Suprapubic skin (tissue), 4 donors: Measurements from ENCODE around the gene DNAJB5. TPM values are rescaled to one million over a fixed set of nuclear protein-coding genes. Genes with fewer than 3 reads are reported as not detected.
"Not testable (repeated sequence)": the region's sequence is repeated elsewhere in the genome, so short reads cannot be mapped to it uniquely, and the experiment has no call there.

Experiments used
- DNase-seq, 2 donors: peaks; one replicate each; pipeline ENCODE4 v3.0.0-alpha.2; 2019; ENCODE audit warnings: low spot score in 2 of 2
- H3K27ac ChIP-seq: fragments of 200-600 bp; sonication (generic); one replicate; pipeline ENCODE4 v1.5.1; 2019
- H3K27me3 ChIP-seq: fragments of 200-600 bp; sonication (generic); one replicate; pipeline ENCODE4 v1.5.1; 2019
- H3K36me3 ChIP-seq: fragments of 200-600 bp; sonication (generic); one replicate; pipeline ENCODE4 v1.5.1; 2019
- H3K4me1 ChIP-seq: fragments of 200-600 bp; sonication (generic); one replicate; pipeline ENCODE4 v1.5.1; 2019
- H3K4me3 ChIP-seq: fragments of 200-600 bp; sonication (generic); one replicate; pipeline ENCODE4 v1.5.1; 2019; ENCODE audit warnings: mild to moderate bottlenecking
- H3K9me3 ChIP-seq: fragments of 200-600 bp; sonication (generic); one replicate; pipeline ENCODE4 v1.5.1; 2019
- EP300 ChIP-seq: sonication (generic); formaldehyde crosslinking; IDR thresholded peaks from one replicate; pipeline ENCODE4 v1.6.1; 2017; ENCODE audit warnings: antibody characterized with exemption
- POLR2A ChIP-seq, 2 donors: fragments of 450-650 bp; IDR thresholded peaks; one replicate each; pipeline ENCODE4 v1.6.1; 2017; ENCODE audit warnings: antibody characterized with exemption in 2 of 2, mild to moderate bottlenecking in 2 of 2, moderate library complexity in 2 of 2
- POLR2AphosphoS5 ChIP-seq, 3 donors: sonication (generic); formaldehyde crosslinking; IDR thresholded peaks; one replicate each; pipeline ENCODE4 v1.6.1; 2017; ENCODE audit warnings: antibody characterized with exemption in 3 of 3
- WGBS: methylation state at CpG from one replicate; pipeline ENCODE4 v1.1.5; 2018; 5-methylcytosine and 5-hydroxymethylcytosine counted together
- total RNA-seq, 4 donors: library from RNA; depleted of rRNA; stranded (reverse); fragments of >200 nt; gene quantifications; one replicate each; pipeline ENCODE4 v1.1.0, GENCODE V29; 2016
- TF ChIP-seq, protein P1 (sequence below), 2 donors: fragments of 200-600 bp in 1 of 2; fragments of 450-650 bp in 1 of 2; sonication (generic) in 1 of 2; IDR thresholded peaks; one replicate each; pipeline ENCODE4 v1.5.1; 2016 to 2019; ENCODE audit warnings: antibody characterized with exemption in 2 of 2, mild to moderate bottlenecking in 1 of 2, moderate library complexity in 1 of 2

The DNAJB5 gene
- total RNA-seq, 4 donors from 2014 or later, result 0.98 to 4.7 (median 1.6) TPM

DNA sequence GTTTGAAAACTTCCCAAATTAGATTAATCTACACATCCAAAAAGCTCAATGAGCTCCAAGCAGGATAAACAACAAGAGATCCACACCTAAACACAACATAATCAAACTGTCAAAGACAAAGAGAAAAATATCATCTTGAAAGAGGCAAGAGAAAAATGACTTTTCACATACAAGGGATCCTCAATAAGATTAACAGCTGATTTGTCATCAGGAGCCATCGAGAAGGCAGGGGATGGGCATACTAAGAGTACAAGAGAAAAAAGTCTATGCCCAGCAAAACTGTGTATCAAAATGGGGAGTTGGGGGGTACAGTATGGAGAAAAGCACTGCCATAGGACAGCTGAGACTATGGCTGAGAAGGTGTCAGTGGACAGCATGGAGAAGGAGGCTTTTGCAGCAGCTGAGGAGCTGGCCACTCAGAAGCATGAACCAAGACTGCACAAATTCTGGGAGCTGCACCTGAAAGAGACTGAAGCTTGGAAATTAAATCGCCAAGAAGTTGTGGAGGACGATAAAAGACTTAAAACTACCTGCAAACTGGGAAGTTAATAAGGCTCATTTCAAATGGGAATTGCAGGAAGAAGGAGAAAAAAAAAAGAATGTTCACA lies 20.9 kb downstream of the DNAJB5 start:
- DNase-seq, result no peak
- no peaks in the 10 kb centered on the region for H3K4me1 ChIP-seq
- no peak overlapping the region for H3K27ac ChIP-seq
- H3K36me3 ChIP-seq, result peaks cover 37% of the 10 kb centered on the region
- WGBS, result 86% methylated on average over 3 of the region's 3 CpGs
- no peak overlapping the region for H3K4me3 ChIP-seq
- peaks cover 11% of the 10 kb centered on the region for H3K9me3 ChIP-seq
- no peaks in the 10 kb centered on the region for H3K27me3 ChIP-seq
- no peak for TF ChIP-seq POLR2AphosphoS5 (IDR thresholded peaks at IDR 0.05)
- TF ChIP-seq, protein P1, sequence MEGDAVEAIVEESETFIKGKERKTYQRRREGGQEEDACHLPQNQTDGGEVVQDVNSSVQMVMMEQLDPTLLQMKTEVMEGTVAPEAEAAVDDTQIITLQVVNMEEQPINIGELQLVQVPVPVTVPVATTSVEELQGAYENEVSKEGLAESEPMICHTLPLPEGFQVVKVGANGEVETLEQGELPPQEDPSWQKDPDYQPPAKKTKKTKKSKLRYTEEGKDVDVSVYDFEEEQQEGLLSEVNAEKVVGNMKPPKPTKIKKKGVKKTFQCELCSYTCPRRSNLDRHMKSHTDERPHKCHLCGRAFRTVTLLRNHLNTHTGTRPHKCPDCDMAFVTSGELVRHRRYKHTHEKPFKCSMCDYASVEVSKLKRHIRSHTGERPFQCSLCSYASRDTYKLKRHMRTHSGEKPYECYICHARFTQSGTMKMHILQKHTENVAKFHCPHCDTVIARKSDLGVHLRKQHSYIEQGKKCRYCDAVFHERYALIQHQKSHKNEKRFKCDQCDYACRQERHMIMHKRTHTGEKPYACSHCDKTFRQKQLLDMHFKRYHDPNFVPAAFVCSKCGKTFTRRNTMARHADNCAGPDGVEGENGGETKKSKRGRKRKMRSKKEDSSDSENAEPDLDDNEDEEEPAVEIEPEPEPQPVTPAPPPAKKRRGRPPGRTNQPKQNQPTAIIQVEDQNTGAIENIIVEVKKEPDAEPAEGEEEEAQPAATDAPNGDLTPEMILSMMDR (IDR thresholded peaks at IDR 0.05), result no peak

DNA sequence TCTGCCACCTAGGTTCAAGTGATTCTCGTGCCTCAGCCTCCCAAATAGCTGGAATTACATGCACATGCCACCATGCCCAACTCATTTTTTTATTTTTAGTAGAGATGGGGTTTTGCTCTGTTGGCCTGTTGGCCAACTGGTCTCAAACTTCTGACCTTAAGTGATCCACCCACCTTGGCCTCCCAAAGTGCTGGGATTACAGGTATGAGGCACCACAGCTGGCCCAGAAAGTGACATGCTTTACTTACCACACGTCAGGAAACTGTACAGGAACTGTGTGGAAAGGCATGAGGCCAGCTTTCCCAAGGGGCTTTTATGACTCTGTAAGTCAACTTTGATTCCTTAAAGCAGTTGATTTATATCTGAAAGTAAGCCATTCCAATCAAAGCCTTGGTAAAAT lies 25.0 kb downstream of the DNAJB5 start:
- TF ChIP-seq POLR2A (IDR thresholded peaks at IDR 0.05) (no peak), POLR2AphosphoS5 (IDR thresholded peaks at IDR 0.05) (no peak)
- TF ChIP-seq, protein P1 (IDR thresholded peaks at IDR 0.05), result no peak
- no peak for DNase-seq
- Histone ChIP-seq H3K27me3 (no peaks in the 10 kb centered on the region), H3K4me1 (no peaks in the 10 kb centered on the region), H3K9me3 (peaks cover 11% of the 10 kb centered on the region), H3K36me3 (peaks cover 33% of the 10 kb centered on the region), H3K27ac (no peak overlapping the region), H3K4me3 (no peak overlapping the region)
- 55% methylated on average over 2 of the region's 2 CpGs for WGBS

DNA sequence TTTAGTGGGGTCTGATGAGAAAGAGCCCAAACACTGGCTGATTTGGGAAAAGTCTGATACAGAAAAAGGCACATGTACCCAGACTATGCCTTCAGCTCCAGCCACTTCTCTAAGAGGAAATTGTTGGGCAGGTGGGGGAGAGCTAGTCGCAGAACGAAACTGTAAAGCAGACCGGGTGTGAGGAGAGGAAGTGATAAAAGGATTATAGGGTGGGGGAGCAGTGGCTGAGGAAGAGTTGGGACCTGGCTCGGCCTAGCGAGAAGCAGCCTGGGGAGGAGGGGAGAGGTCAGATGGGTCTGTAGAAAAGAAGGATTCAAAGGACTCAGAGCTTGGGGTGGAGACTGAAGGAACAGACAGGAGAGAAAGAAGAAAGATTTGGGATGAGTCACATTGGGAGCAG lies 33.9 kb downstream of the DNAJB5 start:
- not testable (repeated sequence) for H3K27me3 ChIP-seq, DNase-seq, H3K4me3 ChIP-seq, H3K9me3 ChIP-seq, H3K4me1 ChIP-seq, H3K27ac ChIP-seq
- H3K36me3 ChIP-seq, result peaks cover 26% of the 10 kb centered on the region
- 81% methylated on average over 5 of the region's 5 CpGs for WGBS

DNA sequence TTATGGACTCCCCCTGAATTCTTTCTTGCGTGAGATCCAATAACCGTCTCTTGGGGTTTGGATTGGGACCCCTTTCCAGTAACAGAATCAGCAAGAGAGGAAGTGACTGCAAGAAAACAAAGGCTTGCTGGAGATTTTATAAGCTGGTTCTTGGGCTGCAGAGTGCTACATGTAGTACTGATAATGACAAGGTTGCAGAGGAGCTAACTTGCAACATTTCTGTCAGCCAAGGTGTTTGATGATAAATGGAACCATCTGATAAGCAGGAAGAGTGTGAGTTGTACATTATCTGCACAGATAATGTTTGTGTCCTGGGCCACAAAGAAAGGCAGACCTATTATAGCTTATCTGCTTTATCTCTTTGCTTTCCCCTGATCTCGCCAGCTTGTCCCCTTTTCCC lies 37.1 kb downstream of the DNAJB5 start:
- Histone ChIP-seq H3K4me1 (peaks cover 4% of the 10 kb centered on the region), H3K27ac (no peak overlapping the region), H3K27me3 (no peaks in the 10 kb centered on the region), H3K4me3 (no peak overlapping the region), H3K9me3 (no peaks in the 10 kb centered on the region), H3K36me3 (peaks cover 22% of the 10 kb centered on the region)
- WGBS, result 67% methylated on average over 3 of the region's 3 CpGs
- DNase-seq, result no peak
- TF ChIP-seq POLR2AphosphoS5 (IDR thresholded peaks at IDR 0.05) (no peak), EP300 (no peak)

DNA sequence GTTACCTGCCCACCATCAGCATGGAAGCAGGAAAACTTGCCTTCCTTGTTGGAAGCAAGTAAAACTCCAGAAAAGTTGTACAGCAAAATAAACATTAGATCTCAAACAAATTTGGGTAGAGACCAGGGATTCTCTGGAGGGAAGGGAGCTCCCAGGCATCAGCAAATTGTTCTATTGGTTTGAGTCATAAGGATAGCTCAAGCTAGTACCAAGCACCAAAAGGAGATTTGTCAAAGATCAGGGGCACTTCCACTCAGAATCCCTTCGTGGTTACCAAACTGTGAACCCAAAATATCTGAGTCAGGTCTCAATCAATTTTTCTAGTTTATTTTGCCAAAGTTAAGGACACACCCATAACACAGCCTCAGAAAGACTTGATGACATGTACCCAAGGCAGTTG lies 37.8 kb downstream of the DNAJB5 start:
- H3K27me3 ChIP-seq, result no peaks in the 10 kb centered on the region
- H3K4me3 ChIP-seq, result no peak overlapping the region
- peaks cover 21% of the 10 kb centered on the region for H3K36me3 ChIP-seq
- WGBS, result 45% methylated on average over 1 of the region's 1 CpG
- TF ChIP-seq POLR2A (IDR thresholded peaks at IDR 0.05) (no peak), POLR2AphosphoS5 (IDR thresholded peaks at IDR 0.05) (no peak), EP300 (no peak)
- TF ChIP-seq, protein P1 (IDR thresholded peaks at IDR 0.05), result no peak
- peaks cover 4% of the 10 kb centered on the region for H3K4me1 ChIP-seq
- no peaks in the 10 kb centered on the region for H3K9me3 ChIP-seq
- no peak for DNase-seq
- H3K27ac ChIP-seq, result no peak overlapping the region

DNA sequence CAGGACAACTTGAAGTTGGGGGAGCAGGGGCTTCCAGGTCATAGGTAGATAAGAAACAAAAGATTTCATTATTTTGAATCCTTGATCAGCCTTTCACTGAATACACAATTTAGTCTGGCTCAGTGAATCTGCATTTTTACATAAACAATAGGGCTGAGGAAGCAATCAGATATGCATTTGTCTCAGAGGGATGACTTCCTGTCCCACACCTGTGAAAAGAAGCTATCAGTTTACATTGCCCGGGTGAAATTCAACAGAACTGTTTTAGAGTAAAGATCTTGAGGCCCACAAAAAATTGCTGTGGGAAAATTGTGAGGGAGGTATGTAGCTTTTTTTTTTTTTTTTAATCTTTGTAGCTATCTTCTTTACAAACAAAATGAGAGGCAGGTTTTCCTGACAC lies 38.3 kb downstream of the DNAJB5 start:
- Histone ChIP-seq H3K4me3 (no peak overlapping the region), H3K36me3 (peaks cover 17% of the 10 kb centered on the region), H3K4me1 (peaks cover 4% of the 10 kb centered on the region), H3K9me3 (no peaks in the 10 kb centered on the region), H3K27ac (no peak overlapping the region), H3K27me3 (no peaks in the 10 kb centered on the region)
- no peak for DNase-seq
- 67% methylated on average over 1 of the region's 1 CpG for WGBS
- TF ChIP-seq POLR2AphosphoS5 (IDR thresholded peaks at IDR 0.05), result no peak
- TF ChIP-seq, protein P1 (IDR thresholded peaks at IDR 0.05), result no peak
- TF ChIP-seq POLR2A (IDR thresholded peaks at IDR 0.05), result no peak
- no peak for TF ChIP-seq EP300
